Neural cell (in vitro differentiated cells): ENCODE data around the gene CTSA. TPM values are rescaled to one million over a fixed set of nuclear protein-coding genes. Genes with fewer than 3 reads are reported as not detected.

ENCODE experiments used
- H2AFZ ChIP-seq: fragments of 200-600, 300-800 bp; sonication (generic), shearing (Covaris generic); 2 replicates; pipeline ENCODE4 v1.6.0; 2014; ENCODE audit warnings: low read depth, mild to moderate bottlenecking, antibody characterized with exemption, low read length, moderate library complexity
- H3F3A ChIP-seq: fragments of 200-600 bp; shearing (Covaris generic); 2 replicates; pipeline ENCODE4 v1.6.1; 2016; ENCODE audit warnings: mild to moderate bottlenecking, moderate library complexity, mixed read lengths, antibody characterized with exemption, low read length; ENCODE audit not compliant: insufficient read depth, poor library complexity, severe bottlenecking
- H3K27ac ChIP-seq: fragments of 200-600, 300-800 bp; sonication (generic), shearing (Covaris generic); 2 replicates; pipeline ENCODE4 v1.5.1; 2014; ENCODE audit warnings: mild to moderate bottlenecking, low read length, moderate library complexity
- H3K27me3 ChIP-seq: fragments of 300-800, 200-600 bp; sonication (generic), shearing (Covaris generic); 2 replicates; pipeline ENCODE4 v1.6.0; 2014; ENCODE audit warnings: mild to moderate bottlenecking, low read depth, low read length, moderate library complexity; ENCODE audit not compliant: insufficient read depth
- H3K36me3 ChIP-seq: fragments of 300-800, 200-600 bp; sonication (generic), shearing (Covaris generic); 2 replicates; pipeline ENCODE4 v1.5.1; 2014; ENCODE audit warnings: mild to moderate bottlenecking, antibody characterized with exemption, low read length, moderate library complexity; ENCODE audit not compliant: insufficient read depth
- H3K4me2 ChIP-seq: fragments of 300-800, 200-600 bp; sonication (generic), shearing (Covaris generic); 2 replicates; pipeline ENCODE4 v1.6.0; 2014; ENCODE audit warnings: mild to moderate bottlenecking, low read length
- H3K4me3 ChIP-seq: fragments of 300-800, 200-600 bp; sonication (generic), shearing (Covaris generic); 2 replicates; pipeline ENCODE4 v1.5.1; 2014; ENCODE audit warnings: mild to moderate bottlenecking, low read length, moderate library complexity
- H3K79me2 ChIP-seq: fragments of 200-600 bp; shearing (Covaris generic); replicated peaks from 2 replicates; pipeline ENCODE4 v1.6.0; 2014; ENCODE audit warnings: mild to moderate bottlenecking, low read length, moderate library complexity; ENCODE audit not compliant: insufficient read depth
- H3K9ac ChIP-seq: fragments of 300-800, 200-600 bp; sonication (generic), shearing (Covaris generic); 2 replicates; pipeline ENCODE4 v1.6.1; 2016; ENCODE audit warnings: mild to moderate bottlenecking, low read length, mixed read lengths
- H3K9me2 ChIP-seq: fragments of 200-600 bp; shearing (Covaris generic); 2 replicates; pipeline ENCODE4 v1.6.1; 2016; ENCODE audit warnings: mild to moderate bottlenecking, low read length, mixed read lengths; ENCODE audit not compliant: insufficient read depth
- H3K9me3 ChIP-seq: fragments of 200-600, 300-800 bp; sonication (generic), shearing (Covaris generic); 2 replicates; pipeline ENCODE4 v1.6.1; 2016; ENCODE audit warnings: mild to moderate bottlenecking, mixed run types, low read length, moderate library complexity, mixed read lengths
- H4K20me1 ChIP-seq: fragments of 200-600 bp; shearing (Covaris generic); 2 replicates; pipeline ENCODE4 v1.6.1; 2016; ENCODE audit warnings: mild to moderate bottlenecking, mixed run types; ENCODE audit not compliant: insufficient read depth
- EP300 ChIP-seq: fragments of 450-650 bp; conservative IDR thresholded peaks from 2 replicates; pipeline ENCODE4 v1.6.1; 2014; ENCODE audit warnings: antibody characterized with exemption, mild to moderate bottlenecking, moderate library complexity; ENCODE audit not compliant: poor library complexity, severe bottlenecking
- EZH2 ChIP-seq: fragments of 200-600, 300-800 bp; shearing (Covaris generic), sonication (generic); IDR thresholded peaks from 2 replicates; pipeline ENCODE4 v1.6.1; 2014; ENCODE audit warnings: antibody characterized with exemption, low read length, borderline replicate concordance, mild to moderate bottlenecking; ENCODE audit not compliant: insufficient read depth, poor library complexity, severe bottlenecking
- MXI1 ChIP-seq: fragments of 450-650 bp; conservative IDR thresholded peaks from 2 replicates; pipeline ENCODE4 v1.6.1; 2014; ENCODE audit warnings: antibody characterized with exemption, mild to moderate bottlenecking; ENCODE audit not compliant: poor library complexity, severe bottlenecking
- POLR2AphosphoS5 ChIP-seq: IDR thresholded peaks from 2 replicates; pipeline ENCODE4 v1.6.1; 2012
- RAD21 ChIP-seq: fragments of 450-650 bp; conservative IDR thresholded peaks from 2 replicates; pipeline ENCODE4 v1.6.1; 2014; ENCODE audit warnings: antibody characterized with exemption, mild to moderate bottlenecking, moderate library complexity
- SMC3 ChIP-seq: fragments of 450-650 bp; conservative IDR thresholded peaks from 2 replicates; pipeline ENCODE4 v1.6.1; 2014; ENCODE audit warnings: antibody characterized with exemption, mild to moderate bottlenecking, moderate library complexity; ENCODE audit not compliant: poor library complexity
- TAF1 ChIP-seq: IDR thresholded peaks from 2 replicates; pipeline ENCODE4 v1.6.1; 2012; ENCODE audit warnings: low read depth
- polyA plus RNA-seq: library from polyadenylated mRNA; depleted of rRNA; stranded (reverse); fragments of >200 nt; gene quantifications from 2 replicates; pipeline ENCODE4 v1.2.3, GENCODE V29; 2014
- TF ChIP-seq, protein P1 (sequence below): fragments of 450-650 bp; IDR thresholded peaks from 2 replicates; pipeline ENCODE4 v1.5.1; 2014; ENCODE audit warnings: antibody characterized with exemption, mild to moderate bottlenecking, moderate library complexity; ENCODE audit not compliant: poor library complexity, severe bottlenecking
- TF ChIP-seq, protein P2 (sequence below): IDR thresholded peaks from 2 replicates; pipeline ENCODE4 v1.6.1; 2012; ENCODE audit warnings: borderline replicate concordance

CTSA gene
- polyA plus RNA-seq, 1 donor from 2014 or later: 25.7 TPM

DNA sequence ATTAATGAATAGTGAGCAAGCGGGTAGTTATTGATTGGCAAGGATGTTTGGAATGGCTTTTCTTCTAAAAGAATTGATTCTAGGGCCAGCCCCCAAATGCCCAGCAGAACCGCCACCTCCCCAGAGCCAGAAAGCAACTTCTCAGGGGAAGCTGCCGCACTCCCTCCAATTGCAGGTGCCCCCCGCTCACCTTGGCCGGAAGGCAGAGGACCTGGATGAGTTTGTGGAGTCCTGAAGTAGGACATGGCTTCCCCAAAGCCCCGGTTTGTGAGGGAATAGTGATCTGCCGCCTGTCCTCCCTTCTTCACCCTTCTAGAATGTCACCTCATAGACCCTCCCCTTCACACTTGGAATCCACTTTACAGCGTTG is 3.8 kb upstream of the CTSA start, which contains the start of gene SPATA25:
Gene SPATA25 (minus strand): TSS at position 277 of the 370 bp plus-strand sequence. CDS start 32 bp downstream, at position 245.
- no peaks in the 10 kb centered on the region for H3F3A ChIP-seq
- H3K9ac ChIP-seq: no peak within 1 kb of the TSS
- H3K4me3 ChIP-seq: no peak within 1 kb of the TSS
- no peaks in the 10 kb centered on the region for H3K9me3 ChIP-seq
- H3K27me3 ChIP-seq: no peaks in the 10 kb centered on the region
- no peak within 1 kb of the TSS for H2AFZ ChIP-seq
- no peaks in the 10 kb centered on the region for H3K9me2 ChIP-seq
- no peak within 1 kb of the TSS for H3K4me2 ChIP-seq
- no peak for TF ChIP-seq MXI1
- peaks cover under 1% of the 10 kb centered on the region for H3K79me2 ChIP-seq
- no peak within 1 kb of the TSS for H3K27ac ChIP-seq
- H3K36me3 ChIP-seq: no peaks in the 10 kb centered on the region
- no peaks in the 10 kb centered on the region for H4K20me1 ChIP-seq

DNA sequence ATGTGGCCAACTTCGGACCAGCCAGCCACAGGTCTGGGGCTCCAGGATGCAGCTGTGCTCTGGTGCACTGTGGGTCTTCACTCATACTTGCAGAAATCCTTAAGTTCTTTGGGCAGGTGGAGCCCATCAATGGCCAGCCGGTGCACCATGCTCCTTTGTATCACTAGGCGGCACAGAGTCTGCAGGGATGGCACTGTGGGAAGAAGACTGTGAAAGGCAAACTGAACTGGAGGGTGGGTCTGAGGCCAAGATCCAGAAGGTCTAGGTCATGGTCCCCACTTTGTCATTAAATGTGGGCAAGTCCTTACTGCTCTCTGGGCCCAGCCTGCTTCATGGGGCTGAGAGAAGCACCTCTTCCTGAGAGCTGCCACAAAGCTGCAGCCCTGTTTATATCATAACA is 2.5 kb upstream of the CTSA start:
- H3K9me2 ChIP-seq: no peaks in the 10 kb centered on the region
- H3K9ac ChIP-seq: no peak overlapping the region
- H3K4me3 ChIP-seq: no peak overlapping the region
- H3K27me3 ChIP-seq: no peaks in the 10 kb centered on the region
- no peaks in the 10 kb centered on the region for H3K9me3 ChIP-seq
- H3F3A ChIP-seq: no peaks in the 10 kb centered on the region
- no peaks in the 10 kb centered on the region for H3K36me3 ChIP-seq
- H2AFZ ChIP-seq: no peak overlapping the region
- no peaks in the 10 kb centered on the region for H3K79me2 ChIP-seq
- H4K20me1 ChIP-seq: no peaks in the 10 kb centered on the region
- H3K27ac ChIP-seq: no peak overlapping the region
- no peak for TF ChIP-seq POLR2AphosphoS5
- no peak for TF ChIP-seq SMC3
- no peak for TF ChIP-seq EZH2
- TF ChIP-seq, protein P1, sequence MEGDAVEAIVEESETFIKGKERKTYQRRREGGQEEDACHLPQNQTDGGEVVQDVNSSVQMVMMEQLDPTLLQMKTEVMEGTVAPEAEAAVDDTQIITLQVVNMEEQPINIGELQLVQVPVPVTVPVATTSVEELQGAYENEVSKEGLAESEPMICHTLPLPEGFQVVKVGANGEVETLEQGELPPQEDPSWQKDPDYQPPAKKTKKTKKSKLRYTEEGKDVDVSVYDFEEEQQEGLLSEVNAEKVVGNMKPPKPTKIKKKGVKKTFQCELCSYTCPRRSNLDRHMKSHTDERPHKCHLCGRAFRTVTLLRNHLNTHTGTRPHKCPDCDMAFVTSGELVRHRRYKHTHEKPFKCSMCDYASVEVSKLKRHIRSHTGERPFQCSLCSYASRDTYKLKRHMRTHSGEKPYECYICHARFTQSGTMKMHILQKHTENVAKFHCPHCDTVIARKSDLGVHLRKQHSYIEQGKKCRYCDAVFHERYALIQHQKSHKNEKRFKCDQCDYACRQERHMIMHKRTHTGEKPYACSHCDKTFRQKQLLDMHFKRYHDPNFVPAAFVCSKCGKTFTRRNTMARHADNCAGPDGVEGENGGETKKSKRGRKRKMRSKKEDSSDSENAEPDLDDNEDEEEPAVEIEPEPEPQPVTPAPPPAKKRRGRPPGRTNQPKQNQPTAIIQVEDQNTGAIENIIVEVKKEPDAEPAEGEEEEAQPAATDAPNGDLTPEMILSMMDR: no peak
- no peak for TF ChIP-seq MXI1
- no peak for TF ChIP-seq RAD21
- TF ChIP-seq, protein P2, sequence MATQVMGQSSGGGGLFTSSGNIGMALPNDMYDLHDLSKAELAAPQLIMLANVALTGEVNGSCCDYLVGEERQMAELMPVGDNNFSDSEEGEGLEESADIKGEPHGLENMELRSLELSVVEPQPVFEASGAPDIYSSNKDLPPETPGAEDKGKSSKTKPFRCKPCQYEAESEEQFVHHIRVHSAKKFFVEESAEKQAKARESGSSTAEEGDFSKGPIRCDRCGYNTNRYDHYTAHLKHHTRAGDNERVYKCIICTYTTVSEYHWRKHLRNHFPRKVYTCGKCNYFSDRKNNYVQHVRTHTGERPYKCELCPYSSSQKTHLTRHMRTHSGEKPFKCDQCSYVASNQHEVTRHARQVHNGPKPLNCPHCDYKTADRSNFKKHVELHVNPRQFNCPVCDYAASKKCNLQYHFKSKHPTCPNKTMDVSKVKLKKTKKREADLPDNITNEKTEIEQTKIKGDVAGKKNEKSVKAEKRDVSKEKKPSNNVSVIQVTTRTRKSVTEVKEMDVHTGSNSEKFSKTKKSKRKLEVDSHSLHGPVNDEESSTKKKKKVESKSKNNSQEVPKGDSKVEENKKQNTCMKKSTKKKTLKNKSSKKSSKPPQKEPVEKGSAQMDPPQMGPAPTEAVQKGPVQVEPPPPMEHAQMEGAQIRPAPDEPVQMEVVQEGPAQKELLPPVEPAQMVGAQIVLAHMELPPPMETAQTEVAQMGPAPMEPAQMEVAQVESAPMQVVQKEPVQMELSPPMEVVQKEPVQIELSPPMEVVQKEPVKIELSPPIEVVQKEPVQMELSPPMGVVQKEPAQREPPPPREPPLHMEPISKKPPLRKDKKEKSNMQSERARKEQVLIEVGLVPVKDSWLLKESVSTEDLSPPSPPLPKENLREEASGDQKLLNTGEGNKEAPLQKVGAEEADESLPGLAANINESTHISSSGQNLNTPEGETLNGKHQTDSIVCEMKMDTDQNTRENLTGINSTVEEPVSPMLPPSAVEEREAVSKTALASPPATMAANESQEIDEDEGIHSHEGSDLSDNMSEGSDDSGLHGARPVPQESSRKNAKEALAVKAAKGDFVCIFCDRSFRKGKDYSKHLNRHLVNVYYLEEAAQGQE: no peak
- TF ChIP-seq EP300: no peak
- no peak for TF ChIP-seq TAF1
- H3K4me2 ChIP-seq: no peak overlapping the region
